ENCODE data around the gene PERCC1. TPM values are rescaled to one million over a fixed set of nuclear protein-coding genes. Genes with fewer than 3 reads are reported as not detected.
"Not testable (repeated sequence)": the region's sequence is repeated elsewhere in the genome, so short reads cannot be mapped to it uniquely, and the experiment has no call there.

PERCC1 gene
- total RNA-seq, 1 experiment from 2014 or later, result not detected

DNA sequence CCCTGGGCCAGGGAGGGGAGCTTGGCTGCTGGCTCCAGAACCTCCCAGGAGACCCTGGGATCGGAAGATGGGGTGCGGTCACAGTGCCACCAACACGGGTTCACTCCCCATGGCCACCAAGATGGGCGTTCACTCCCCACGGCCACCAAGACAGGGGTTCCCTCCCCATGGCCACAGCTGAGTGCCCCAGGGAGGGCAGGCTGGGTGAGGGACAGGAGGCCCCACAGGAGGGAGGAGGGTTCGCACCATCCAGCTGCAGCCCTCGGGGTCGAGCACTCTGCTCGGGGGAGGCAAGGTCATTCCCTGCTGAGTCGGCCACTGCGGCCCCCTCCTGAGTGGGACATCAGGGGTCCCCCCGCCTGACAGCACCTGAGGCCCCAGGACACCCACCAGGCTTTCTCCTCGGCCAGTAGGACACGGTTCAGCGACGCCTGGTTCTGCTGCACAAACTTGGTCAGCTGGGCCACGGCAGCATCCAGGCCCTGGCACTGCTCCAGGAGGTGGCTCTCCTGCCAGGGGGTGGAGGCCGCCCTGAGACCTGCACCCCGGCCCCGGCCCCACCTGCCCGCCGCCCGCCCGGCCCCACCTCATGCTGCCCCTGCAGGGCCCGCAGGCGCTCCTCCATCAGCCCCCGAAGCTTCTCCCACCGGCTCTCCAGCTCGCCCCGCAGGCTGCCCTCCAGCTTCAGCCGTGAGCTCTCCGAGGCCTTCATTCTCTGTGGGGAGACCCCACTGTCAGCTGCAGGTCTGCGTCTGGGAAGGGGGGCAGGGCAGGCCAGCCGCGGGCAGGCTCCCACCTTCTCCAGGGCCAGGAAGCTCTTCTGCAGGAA is 7.6 kb downstream of the PERCC1 start:
- Mint-ChIP-seq H3K27ac (no peak overlapping the region), H3K4me3 (no peak overlapping the region), H3K36me3 (no peaks in the 10 kb centered on the region), H3K4me1 (no peaks in the 10 kb centered on the region), H3K27me3 (ENCODE audit: low read depth) (no peaks in the 10 kb centered on the region), H3K9me3 (no peaks in the 10 kb centered on the region)
- POLR2A ChIA-PET, result no interaction called here
- no peak for ATAC-seq
- CTCF ChIA-PET, result interaction anchor here (0.6 to 2.8 kb wide), 4 partner anchors 10 to 1024 kb away, joined by 3 to 14 read pairs (median 4); partner anchors contain the start of gene UQCC4
- TF ChIP-seq JUN (CRISPR knock-in tag; IDR thresholded peaks at IDR 0.05) (no peak), RELA (CRISPR knock-in tag; IDR thresholded peaks at IDR 0.05; ENCODE audit: borderline replicate concordance) (no peak), FOXK1 (CRISPR knock-in tag; IDR thresholded peaks at IDR 0.05) (no peak), FOXP1 (CRISPR knock-in tag; IDR thresholded peaks at IDR 0.05; ENCODE audit: borderline replicate concordance) (no peak), OVOL2 (CRISPR knock-in tag; IDR thresholded peaks at IDR 0.05; ENCODE audit: borderline replicate concordance) (no peak), SMAD4 (CRISPR knock-in tag; IDR thresholded peaks at IDR 0.05) (no peak), NR1H2 (CRISPR knock-in tag; IDR thresholded peaks at IDR 0.05) (no peak)
- TF ChIP-seq, protein P1, sequence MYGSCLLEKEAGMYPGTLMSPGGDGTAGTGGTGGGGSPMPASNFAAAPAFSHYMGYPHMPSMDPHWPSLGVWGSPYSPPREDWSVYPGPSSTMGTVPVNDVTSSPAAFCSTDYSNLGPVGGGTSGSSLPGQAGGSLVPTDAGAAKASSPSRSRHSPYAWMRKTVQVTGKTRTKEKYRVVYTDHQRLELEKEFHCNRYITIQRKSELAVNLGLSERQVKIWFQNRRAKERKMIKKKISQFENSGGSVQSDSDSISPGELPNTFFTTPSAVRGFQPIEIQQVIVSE (CRISPR knock-in tag; IDR thresholded peaks at IDR 0.05; ENCODE audit: borderline replicate concordance), result no peak
- TF ChIP-seq, protein P2, sequence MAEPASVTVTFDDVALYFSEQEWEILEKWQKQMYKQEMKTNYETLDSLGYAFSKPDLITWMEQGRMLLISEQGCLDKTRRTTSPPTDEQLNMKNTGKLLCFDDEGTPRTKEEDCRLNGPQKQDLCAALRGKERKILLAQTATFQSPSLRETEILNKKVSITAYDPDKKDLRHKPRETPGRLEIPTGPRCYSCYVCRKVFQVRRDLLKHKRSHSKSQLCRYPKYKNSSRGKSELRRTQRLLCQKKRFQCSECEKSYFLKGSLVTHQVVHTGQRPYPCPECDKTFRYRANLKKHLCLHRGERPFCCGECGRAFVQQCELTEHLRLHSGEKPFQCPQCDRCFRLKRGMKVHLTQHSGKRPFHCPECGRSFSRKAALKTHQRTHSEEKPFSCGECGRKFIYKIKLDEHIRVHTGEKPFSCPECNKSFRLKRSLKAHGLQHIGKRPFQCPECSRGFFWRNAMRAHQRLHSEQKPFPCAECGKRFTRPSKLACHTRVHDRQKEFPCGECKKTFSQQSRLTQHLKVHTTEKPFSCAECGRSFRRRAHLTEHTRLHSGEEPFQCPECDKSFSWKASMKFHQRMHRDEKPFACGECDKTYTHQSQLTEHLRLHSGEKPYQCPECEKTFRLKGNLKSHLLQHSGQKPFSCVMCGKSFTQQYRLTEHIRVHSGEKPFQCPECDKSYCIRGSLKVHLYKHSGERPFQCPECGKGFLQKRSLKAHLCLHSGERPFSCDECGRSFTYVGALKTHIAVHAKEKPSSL (CRISPR knock-in tag; conservative IDR thresholded peaks at IDR 0.05), result no peak
- DNase-seq (ENCODE audit: low spot score), result no peak

DNA sequence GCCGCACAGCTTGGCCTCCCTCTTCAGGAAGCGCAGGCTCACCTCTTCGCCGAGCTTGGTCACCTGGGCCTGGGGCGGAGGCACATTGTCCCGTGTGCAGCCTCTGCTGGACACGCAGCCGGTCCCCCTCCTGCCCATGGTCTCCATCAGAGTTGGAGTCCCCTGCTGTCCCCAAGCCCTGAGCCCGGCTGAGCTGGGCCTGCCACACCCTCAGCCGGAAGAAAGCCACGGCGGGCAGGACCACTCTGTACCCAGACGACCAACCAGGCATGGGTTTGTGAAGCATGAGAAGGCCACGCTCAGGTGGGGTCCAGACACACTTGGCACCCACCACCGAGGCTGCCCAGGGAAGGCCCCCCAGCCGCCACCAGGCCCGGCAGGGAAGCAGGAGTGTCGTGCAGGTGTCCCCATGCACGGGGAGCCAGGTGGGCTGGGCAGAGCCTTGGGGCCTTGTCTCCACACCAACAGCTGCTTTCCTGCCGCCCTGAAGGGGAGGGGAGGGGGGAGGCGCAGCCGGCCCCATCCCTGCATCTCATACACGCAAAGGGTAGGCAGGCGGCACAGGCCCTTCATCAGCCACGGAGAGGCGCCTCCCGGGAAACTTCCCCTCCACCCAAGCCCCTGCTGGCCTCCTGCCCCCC is 8.3 kb downstream of the PERCC1 start:
- POLR2A ChIA-PET, result no interaction called here
- no peak overlapping the region for H3K4me3 Mint-ChIP-seq
- no peak for ATAC-seq

DNA sequence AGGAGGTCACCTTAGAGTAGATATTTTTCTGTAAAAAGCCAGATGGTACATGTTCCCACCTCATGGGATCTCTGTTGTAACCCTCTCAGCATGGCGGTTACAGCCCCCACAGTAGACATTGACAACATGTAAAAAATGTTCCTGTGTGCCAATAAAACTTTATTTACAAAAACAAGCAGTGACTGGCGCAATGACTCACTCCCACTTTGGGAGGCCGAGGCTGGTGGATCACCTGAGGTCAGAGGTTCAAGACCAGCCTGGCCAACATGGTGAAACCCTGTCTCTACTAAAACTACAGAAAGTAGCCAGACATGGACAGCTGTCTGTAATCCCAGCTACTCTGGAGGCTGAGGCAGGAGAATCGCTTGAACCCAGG is 8.8 kb downstream of the PERCC1 start:
- not testable (repeated sequence) for H3K4me3 Mint-ChIP-seq

More for the DNA sequence above, 8.3 kb downstream of the PERCC1 start:
- no peak for DNase-seq (ENCODE audit: low spot score)
- Mint-ChIP-seq H3K9me3 (no peaks in the 10 kb centered on the region), H3K27me3 (ENCODE audit: low read depth) (no peaks in the 10 kb centered on the region), H3K27ac (no peak overlapping the region), H3K36me3 (no peaks in the 10 kb centered on the region), H3K4me1 (no peaks in the 10 kb centered on the region)
- TF ChIP-seq ZNF423 (CRISPR knock-in tag; IDR thresholded peaks at IDR 0.05) (no peak), NR3C1 (CRISPR knock-in tag; conservative IDR thresholded peaks at IDR 0.05; ENCODE audit: low read depth) (no peak), MYBL2 (CRISPR knock-in tag; IDR thresholded peaks at IDR 0.05) (no peak)
- CTCF ChIA-PET, result interaction anchor here (0.7 to 2.8 kb wide), 4 partner anchors 11 to 60 kb away, joined by 3 to 14 read pairs (median 3); partner anchors contain the start of gene UQCC4

DNA sequence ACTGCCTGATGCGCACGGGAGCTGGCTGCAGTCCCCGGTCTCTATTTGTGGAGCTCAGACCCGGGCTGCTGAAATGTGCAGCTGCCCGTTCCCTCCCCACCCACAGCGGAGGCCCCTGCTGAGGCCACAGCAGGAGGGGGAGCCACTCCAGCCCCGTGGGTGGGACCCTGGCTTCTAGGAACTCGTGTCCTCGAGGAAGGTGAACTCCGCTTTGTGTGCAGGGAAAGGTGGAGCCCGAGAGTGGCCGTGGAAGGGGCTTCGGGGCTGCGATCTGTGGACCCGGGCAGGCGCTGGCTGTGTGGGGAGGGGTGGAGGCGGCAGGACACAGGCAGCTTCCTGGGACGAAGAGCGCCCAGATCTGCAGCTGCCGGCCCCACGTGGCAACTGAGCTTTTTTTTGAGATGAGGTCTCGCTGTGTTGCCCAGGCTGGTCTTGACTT is 10.5 kb downstream of the PERCC1 start:
- Mint-ChIP-seq H3K4me1 (no peaks in the 10 kb centered on the region), H3K27ac (no peak overlapping the region), H3K36me3 (no peaks in the 10 kb centered on the region), H3K27me3 (ENCODE audit: low read depth) (no peaks in the 10 kb centered on the region), H3K4me3 (no peak overlapping the region), H3K9me3 (no peaks in the 10 kb centered on the region)
- CTCF ChIA-PET, result interaction anchor here (0.9 to 1.5 kb wide), 4 partner anchors 12 to 265 kb away, joined by 3 to 4 read pairs (median 3); partner anchors contain the start of gene MAPK8IP3
- POLR2A ChIA-PET, result interaction anchor here (0.6 kb wide), 1 partner anchor 78 kb away, joined by 3 read pairs; no protein-coding TSS in a partner anchor
- ATAC-seq (no peak), DNase-seq (ENCODE audit: low spot score) (no peak)
- TF ChIP-seq FOXK1 (CRISPR knock-in tag; IDR thresholded peaks at IDR 0.05), result no peak
- TF ChIP-seq KAT7 (CRISPR knock-in tag; IDR thresholded peaks at IDR 0.05; ENCODE audit: borderline replicate concordance), result no peak
- no peak for TF ChIP-seq ZBTB21 (CRISPR knock-in tag; IDR thresholded peaks at IDR 0.05; ENCODE audit: borderline replicate concordance)
- no peak for TF ChIP-seq MXD4 (CRISPR knock-in tag; IDR thresholded peaks at IDR 0.05; ENCODE audit: borderline replicate concordance)
- no peak for TF ChIP-seq OVOL2 (CRISPR knock-in tag; IDR thresholded peaks at IDR 0.05; ENCODE audit: borderline replicate concordance)
- TF ChIP-seq ZNF317 (CRISPR knock-in tag; IDR thresholded peaks at IDR 0.05; ENCODE audit: borderline replicate concordance, low read depth), result no peak
- no peak for TF ChIP-seq SMAD3 (CRISPR knock-in tag; IDR thresholded peaks at IDR 0.05; ENCODE audit: borderline replicate concordance)
- TF ChIP-seq, protein P3, sequence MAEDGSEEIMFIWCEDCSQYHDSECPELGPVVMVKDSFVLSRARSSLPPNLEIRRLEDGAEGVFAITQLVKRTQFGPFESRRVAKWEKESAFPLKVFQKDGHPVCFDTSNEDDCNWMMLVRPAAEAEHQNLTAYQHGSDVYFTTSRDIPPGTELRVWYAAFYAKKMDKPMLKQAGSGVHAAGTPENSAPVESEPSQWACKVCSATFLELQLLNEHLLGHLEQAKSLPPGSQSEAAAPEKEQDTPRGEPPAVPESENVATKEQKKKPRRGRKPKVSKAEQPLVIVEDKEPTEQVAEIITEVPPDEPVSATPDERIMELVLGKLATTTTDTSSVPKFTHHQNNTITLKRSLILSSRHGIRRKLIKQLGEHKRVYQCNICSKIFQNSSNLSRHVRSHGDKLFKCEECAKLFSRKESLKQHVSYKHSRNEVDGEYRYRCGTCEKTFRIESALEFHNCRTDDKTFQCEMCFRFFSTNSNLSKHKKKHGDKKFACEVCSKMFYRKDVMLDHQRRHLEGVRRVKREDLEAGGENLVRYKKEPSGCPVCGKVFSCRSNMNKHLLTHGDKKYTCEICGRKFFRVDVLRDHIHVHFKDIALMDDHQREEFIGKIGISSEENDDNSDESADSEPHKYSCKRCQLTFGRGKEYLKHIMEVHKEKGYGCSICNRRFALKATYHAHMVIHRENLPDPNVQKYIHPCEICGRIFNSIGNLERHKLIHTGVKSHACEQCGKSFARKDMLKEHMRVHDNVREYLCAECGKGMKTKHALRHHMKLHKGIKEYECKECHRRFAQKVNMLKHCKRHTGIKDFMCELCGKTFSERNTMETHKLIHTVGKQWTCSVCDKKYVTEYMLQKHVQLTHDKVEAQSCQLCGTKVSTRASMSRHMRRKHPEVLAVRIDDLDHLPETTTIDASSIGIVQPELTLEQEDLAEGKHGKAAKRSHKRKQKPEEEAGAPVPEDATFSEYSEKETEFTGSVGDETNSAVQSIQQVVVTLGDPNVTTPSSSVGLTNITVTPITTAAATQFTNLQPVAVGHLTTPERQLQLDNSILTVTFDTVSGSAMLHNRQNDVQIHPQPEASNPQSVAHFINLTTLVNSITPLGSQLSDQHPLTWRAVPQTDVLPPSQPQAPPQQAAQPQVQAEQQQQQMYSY (CRISPR knock-in tag; IDR thresholded peaks at IDR 0.05), result no peak
- no peak for TF ChIP-seq ZNF138 (CRISPR knock-in tag; conservative IDR thresholded peaks at IDR 0.05)
- no peak for TF ChIP-seq RELA (CRISPR knock-in tag; IDR thresholded peaks at IDR 0.05; ENCODE audit: borderline replicate concordance)

More for the DNA sequence above, 8.8 kb downstream of the PERCC1 start:
- CTCF ChIA-PET, result interaction anchor here (0.7 to 1.3 kb wide), 2 partner anchors 27 to 60 kb away, joined by 3 read pairs; no protein-coding TSS in a partner anchor
- H3K9me3 Mint-ChIP-seq; H3K4me1 Mint-ChIP-seq; ATAC-seq; H3K27ac Mint-ChIP-seq; H3K36me3 Mint-ChIP-seq; H3K27me3 Mint-ChIP-seq (ENCODE audit: low read depth); POLR2A ChIA-PET; DNase-seq (ENCODE audit: low spot score): not testable (repeated sequence)
